Coronary artery (tissue), 2 donors: ENCODE data around the gene USP35.

ENCODE experiments used
- DNase-seq: peaks from one replicate; pipeline ENCODE4 v3.0.0-alpha.2; 2017; ENCODE audit warnings: low spot score
- H3K27ac ChIP-seq, 2 donors: fragments of 200-600 bp; sonication (generic); one replicate each; pipeline ENCODE4 v1.5.1; 2016 to 2019
- H3K4me3 ChIP-seq: fragments of 200-600 bp; sonication (generic); 2 replicates; pipeline ENCODE4 v1.5.1; 2016; ENCODE audit warnings: mild to moderate bottlenecking, moderate library complexity
- TF ChIP-seq, protein P1 (sequence below): fragments of 200-600 bp; sonication (generic); IDR thresholded peaks from one replicate; pipeline ENCODE4 v1.5.1; 2019; ENCODE audit warnings: antibody characterized with exemption

USP35 gene

DNA sequence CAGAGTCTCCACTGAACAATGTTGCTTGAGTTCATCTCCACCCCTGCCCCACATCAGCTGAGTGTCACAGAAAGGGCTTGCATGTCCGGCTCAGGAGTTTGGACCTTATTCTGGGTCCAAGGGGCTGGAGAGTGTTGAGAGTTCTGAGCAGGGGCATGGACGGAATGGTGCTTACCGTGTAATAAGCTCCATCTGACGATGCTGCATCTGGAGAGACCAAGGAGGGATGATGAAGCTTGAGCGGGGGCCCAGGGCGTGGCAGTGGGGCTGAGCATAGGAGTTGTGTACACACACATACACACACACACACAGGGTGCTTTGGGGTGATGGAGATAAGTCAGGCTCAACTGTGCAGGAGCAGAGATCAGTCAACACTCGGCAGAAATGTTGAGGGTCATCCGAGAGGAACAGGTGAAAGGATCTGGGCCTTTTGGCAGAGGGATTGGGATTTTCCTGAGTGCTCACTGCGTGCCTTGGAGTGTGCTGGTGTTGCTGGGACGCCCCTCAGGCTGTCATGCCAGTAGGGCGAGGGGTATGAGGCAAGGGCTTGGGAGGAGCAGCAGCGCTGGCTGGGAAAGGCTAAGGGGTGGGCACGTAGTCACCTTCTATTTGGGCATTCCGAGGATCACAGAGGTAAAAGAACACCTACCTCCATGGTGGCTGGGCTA is 2.3 kb downstream of the USP35 start:
- H3K27ac ChIP-seq, result peak overlapping the region; percentile 52 to 92
- TF ChIP-seq, protein P1, sequence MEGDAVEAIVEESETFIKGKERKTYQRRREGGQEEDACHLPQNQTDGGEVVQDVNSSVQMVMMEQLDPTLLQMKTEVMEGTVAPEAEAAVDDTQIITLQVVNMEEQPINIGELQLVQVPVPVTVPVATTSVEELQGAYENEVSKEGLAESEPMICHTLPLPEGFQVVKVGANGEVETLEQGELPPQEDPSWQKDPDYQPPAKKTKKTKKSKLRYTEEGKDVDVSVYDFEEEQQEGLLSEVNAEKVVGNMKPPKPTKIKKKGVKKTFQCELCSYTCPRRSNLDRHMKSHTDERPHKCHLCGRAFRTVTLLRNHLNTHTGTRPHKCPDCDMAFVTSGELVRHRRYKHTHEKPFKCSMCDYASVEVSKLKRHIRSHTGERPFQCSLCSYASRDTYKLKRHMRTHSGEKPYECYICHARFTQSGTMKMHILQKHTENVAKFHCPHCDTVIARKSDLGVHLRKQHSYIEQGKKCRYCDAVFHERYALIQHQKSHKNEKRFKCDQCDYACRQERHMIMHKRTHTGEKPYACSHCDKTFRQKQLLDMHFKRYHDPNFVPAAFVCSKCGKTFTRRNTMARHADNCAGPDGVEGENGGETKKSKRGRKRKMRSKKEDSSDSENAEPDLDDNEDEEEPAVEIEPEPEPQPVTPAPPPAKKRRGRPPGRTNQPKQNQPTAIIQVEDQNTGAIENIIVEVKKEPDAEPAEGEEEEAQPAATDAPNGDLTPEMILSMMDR, result no peak
- H3K4me3 ChIP-seq, result peak overlapping the region; percentile 92
- DNase-seq, result no peak

DNA sequence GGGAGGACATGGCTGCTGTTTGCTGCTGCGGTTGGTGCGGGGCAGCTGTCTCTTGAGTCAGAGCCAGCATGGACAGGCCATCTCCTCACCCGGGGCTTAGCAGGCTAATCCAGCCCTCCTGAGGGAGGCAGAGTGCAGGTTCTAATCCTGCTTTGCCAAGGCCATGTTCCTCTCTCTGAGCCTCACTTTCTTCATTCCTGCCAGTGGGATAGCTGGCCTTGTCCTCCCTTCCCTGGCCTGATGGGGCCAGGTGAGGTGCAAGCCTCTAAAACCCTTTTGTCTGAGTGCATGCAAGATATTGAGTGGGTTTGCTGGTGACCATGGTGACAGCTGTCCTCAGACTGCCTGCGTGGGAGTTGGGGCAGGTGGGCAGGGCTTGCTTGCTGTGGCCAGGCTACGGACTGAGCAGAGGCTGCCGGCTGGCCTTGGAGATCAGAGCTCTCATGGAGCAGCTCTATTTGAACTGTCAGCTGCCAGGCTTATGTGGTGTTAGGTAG is 3.6 kb downstream of the USP35 start:
- peak overlapping the region; percentile 37 for H3K4me3 ChIP-seq
- TF ChIP-seq, protein P1, result no peak
- peak overlapping the region; percentile 47 to 77 for H3K27ac ChIP-seq
- no peak for DNase-seq

DNA sequence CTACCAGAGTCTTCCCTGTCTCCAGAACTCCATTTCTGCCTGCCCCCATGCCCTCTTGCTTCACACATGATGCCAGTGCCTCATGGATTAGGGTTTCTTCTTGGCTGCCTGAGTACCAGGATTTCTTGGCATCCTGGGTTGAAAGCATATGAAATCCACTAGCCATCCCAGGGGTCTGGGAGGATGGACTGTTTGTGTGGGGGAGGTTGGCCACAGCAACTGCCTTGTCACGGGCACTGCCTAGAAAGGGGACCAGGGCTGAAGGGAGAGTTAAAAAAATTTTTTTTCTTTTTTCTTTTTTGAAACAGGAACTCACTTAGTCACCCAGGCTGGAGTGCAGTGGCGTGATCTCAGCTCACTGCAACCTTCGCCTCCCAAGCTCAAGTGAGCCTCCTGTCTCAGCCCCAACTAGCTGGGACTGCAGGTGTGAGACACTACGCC is 4.2 kb downstream of the USP35 start:
- TF ChIP-seq, protein P1, result no peak
- no peak for DNase-seq
- Histone ChIP-seq H3K27ac (peak overlapping the region; percentile 47 to 77), H3K4me3 (peak overlapping the region; percentile 37)

DNA sequence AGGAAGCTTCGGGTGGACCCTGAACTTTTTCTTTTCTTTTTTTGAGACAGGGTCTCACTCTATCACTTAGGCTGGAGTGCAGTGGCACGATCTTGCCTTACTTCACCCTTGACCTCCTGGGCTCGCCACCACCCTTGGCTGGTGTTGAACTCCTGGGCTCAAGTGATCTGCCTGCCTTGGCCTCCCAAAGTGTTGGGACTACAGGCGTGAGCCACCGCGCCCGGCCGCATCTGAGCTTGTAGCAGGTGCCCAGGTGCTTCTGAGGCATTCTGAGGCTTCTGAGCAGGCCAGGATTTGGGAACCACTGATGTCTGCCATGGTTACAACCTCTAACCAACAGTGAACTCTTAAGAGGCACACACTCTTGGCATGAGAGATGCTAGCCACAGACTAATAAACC is 5.1 kb downstream of the USP35 start:
- H3K27ac ChIP-seq, result peak overlapping the region; percentile 45 to 47
- no peak overlapping the region for H3K4me3 ChIP-seq
- TF ChIP-seq, protein P1, result no peak
- DNase-seq, result no peak

DNA sequence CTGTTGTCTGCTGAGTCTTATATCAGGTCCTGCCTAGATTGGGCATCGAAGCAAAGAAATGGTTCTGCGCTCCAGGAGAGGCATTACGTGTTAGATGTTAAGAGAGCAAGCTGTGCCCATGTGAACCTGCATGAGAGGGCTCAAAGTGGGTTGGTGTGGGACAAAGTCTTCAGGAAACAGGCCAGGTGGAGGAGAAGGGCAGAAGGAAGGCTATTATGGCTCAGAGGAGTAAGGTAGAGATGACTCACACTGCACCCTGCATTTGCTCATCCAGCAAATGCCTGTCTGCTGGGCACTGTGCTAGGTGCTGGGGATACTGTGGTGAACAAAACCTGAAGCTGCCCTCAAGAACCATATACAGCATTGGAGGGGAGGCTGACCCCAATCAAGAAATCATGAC is 5.8 kb downstream of the USP35 start:
- TF ChIP-seq, protein P1, result no peak
- no peak for DNase-seq
- no peak overlapping the region for H3K4me3 ChIP-seq
- peak overlapping the region in 1 of 2 donors; percentile 1 for H3K27ac ChIP-seq

DNA sequence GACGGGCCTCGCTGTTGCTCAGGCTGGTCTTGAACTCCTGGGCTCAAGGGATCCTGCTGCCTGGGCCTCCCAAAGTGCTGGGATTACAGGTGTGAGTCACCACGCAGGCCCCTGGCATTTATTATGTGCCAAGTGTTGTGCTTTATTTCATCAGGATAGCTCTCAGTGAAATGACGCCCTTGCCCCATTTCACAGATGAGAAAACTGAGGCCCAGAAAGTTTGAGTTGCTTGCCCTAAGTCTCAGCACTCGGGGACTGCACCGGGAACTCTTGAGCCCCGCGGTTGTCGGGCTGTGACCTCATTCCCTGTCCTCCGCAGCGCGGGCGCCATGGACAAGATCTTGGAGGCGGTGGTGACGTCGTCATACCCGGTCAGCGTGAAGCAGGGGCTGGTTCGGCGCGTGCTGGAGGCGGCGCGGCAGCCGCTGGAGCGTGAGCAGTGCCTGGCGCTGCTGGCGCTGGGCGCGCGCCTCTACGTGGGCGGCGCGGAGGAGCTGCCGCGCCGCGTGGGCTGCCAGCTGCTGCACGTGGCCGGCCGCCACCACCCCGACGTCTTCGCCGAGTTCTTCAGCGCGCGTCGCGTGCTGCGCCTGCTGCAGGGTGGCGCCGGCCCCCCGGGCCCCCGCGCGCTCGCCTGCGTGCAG is 7.3 kb downstream of the USP35 start:
- no peak overlapping the region for H3K4me3 ChIP-seq
- no peak overlapping the region for H3K27ac ChIP-seq
- TF ChIP-seq, protein P1, result no peak
- no peak for DNase-seq

DNA sequence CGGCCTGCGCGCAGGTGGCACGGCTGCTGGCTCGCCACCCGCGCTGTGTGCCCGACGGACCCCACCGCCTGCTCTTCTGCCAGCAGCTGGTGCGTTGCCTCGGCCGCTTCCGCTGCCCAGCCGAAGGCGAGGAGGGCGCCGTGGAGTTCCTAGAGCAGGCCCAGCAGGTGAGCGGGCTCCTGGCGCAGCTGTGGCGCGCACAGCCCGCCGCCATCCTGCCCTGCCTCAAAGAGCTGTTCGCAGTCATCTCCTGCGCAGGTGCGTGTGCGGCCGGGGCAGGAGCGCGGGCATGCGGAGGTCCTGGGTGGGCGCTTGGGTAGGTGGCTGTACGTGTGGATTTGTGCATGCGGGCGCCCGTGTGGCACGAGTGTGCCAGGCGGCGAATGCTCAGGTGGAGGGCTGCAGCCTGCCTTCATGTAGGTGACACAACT is 8.0 kb downstream of the USP35 start:
- DNase-seq, result no peak
- Histone ChIP-seq H3K27ac (no peak overlapping the region), H3K4me3 (no peak overlapping the region)
- TF ChIP-seq, protein P1, result no peak
